Mucosa of descending colon (tissue), 3 donors: ENCODE results near the gene PGA5. TPM values are rescaled to one million over a fixed set of nuclear protein-coding genes. Genes with fewer than 3 reads are reported as not detected.
"Not testable (repeated sequence)": the region's sequence is repeated elsewhere in the genome, so short reads cannot be mapped to it uniquely, and the experiment has no call there.

ENCODE experiments used
- ATAC-seq: fragments of 200-7000 bp; cut with Tn5 transposase; one replicate; pipeline ENCODE4 v1.9.1; 2020; ENCODE audit warnings: mild to moderate bottlenecking, moderate library complexity
- DNase-seq, 3 donors: peaks; one replicate each; pipeline ENCODE4 v3.0.0-alpha.2; 2020
- H3K36me3 ChIP-seq: fragments of 200-600 bp; one replicate; pipeline ENCODE4 v1.8.0; 2021; ENCODE audit warnings: low read depth, mild to moderate bottlenecking
- H3K4me1 ChIP-seq: fragments of 200-600 bp; one replicate; pipeline ENCODE4 v1.8.0; 2021; ENCODE audit warnings: low read depth, mild to moderate bottlenecking
- H3K4me3 ChIP-seq: fragments of 200-600 bp; one replicate; pipeline ENCODE4 v1.8.0; 2021; ENCODE audit warnings: mild to moderate bottlenecking
- H3K9me3 ChIP-seq: fragments of 200-600 bp; one replicate; pipeline ENCODE4 v1.8.0; 2021; ENCODE audit warnings: mild to moderate bottlenecking
- CTCF ChIP-seq: fragments of 200-600 bp; IDR thresholded peaks from one replicate; pipeline ENCODE4 v1.8.0; 2022; ENCODE audit warnings: antibody characterized with exemption, mild to moderate bottlenecking
- intact Hi-C, 2 donors: fragments of 100-400 bp; cut with DNase I in 1 of 2; cut with micrococcal nuclease in 1 of 2; formaldehyde crosslinking; loops; one replicate each; pipeline versions ENCODE4 v1.11.0 to v1.11.1; 2022; cut with DNase I, micrococcal nuclease
- total RNA-seq, 3 donors: library from RNA; stranded (reverse); fragmentation: NEBNext Ultra II Directional in 2 of 3; extraction: Animal tissue kit (Norgen Biotek cat#: 25700) in 2 of 3; gene quantifications; one replicate each; pipeline versions ENCODE4 v1.2.1 to v1.2.4, GENCODE V29; 2021 to 2023
- donor health status: DM: no; HTN: no; CAD: no; lungs with moderate emphysema.
- donor health status: DM: no; HTN: no; CAD: no.
- donor health status: DM: no; HTN: yes; CAD: no.

The PGA5 gene
- total RNA-seq, 3 donors from 2014 or later, result 0.41 to 0.75 TPM; not detected in 1

- intact Hi-C loops, H3K4me3 ChIP-seq, H3K9me3 ChIP-seq, H3K4me1 ChIP-seq, H3K36me3 ChIP-seq: not testable (repeated sequence)
- DNase-seq (peak in 1 of 3 donors; percentile 14), ATAC-seq (peak; percentile 20)
Measured at GRCh38 chr11:61250796-61251765, 10.1 kb downstream of the PGA5 start.

- H3K4me3 ChIP-seq, H3K36me3 ChIP-seq, H3K4me1 ChIP-seq, intact Hi-C loops, H3K9me3 ChIP-seq, DNase-seq, ATAC-seq: not testable (repeated sequence)
Measured at GRCh38 chr11:61252332-61252731, 11.4 kb downstream of the PGA5 start.

GRCh38 chr11:61254403-61255025 is 13.5 kb downstream of the PGA5 start:
- H3K4me1 ChIP-seq, result no peaks in the 10 kb centered on the region
- ATAC-seq (peak; percentile 88), DNase-seq (peak; percentile 53 to 73 (median 65))

GRCh38 chr11:61256710-61257482 is 15.9 kb downstream of the PGA5 start:
- no peaks in the 10 kb centered on the region for H3K4me1 ChIP-seq
- TF ChIP-seq CTCF, result no peak
- H3K36me3 ChIP-seq, result no peaks in the 10 kb centered on the region
- H3K4me3 ChIP-seq, result no peak overlapping the region
- DNase-seq, result no peak
- no peaks in the 10 kb centered on the region for H3K9me3 ChIP-seq
- intact Hi-C loops, result no loop called here
- ATAC-seq, result no peak

More at GRCh38 chr11:61254403-61255025, 13.5 kb downstream of the PGA5 start:
- H3K9me3 ChIP-seq, result no peaks in the 10 kb centered on the region
- TF ChIP-seq CTCF, result peak; percentile 89
- intact Hi-C loops, result no loop called here
- H3K36me3 ChIP-seq, result no peaks in the 10 kb centered on the region
- no peak overlapping the region for H3K4me3 ChIP-seq

- Histone ChIP-seq H3K36me3 (no peaks in the 10 kb centered on the region), H3K4me1 (no peaks in the 10 kb centered on the region), H3K4me3 (no peak overlapping the region), H3K9me3 (no peaks in the 10 kb centered on the region)
- no peak for ATAC-seq
- intact Hi-C loops, result no loop called here
- no peak for TF ChIP-seq CTCF
- DNase-seq, result no peak
Measured at GRCh38 chr11:61258546-61258945, 17.6 kb downstream of the PGA5 start.

GRCh38 chr11:61259363-61259762 is 18.4 kb downstream of the PGA5 start:
- intact Hi-C loops, result no loop called here
- DNase-seq, result no peak
- no peak for TF ChIP-seq CTCF
- Histone ChIP-seq H3K9me3 (no peaks in the 10 kb centered on the region), H3K4me1 (no peaks in the 10 kb centered on the region), H3K36me3 (no peaks in the 10 kb centered on the region), H3K4me3 (no peak overlapping the region)
- ATAC-seq, result no peak
